Measurements from ENCODE around the gene GARNL3.

The GARNL3 gene

GRCh38 chr9:127398275-127398647 lies 133.7 kb downstream of the GARNL3 start:
- Histone ChIP-seq H3K9me3 (ENCODE audit: control insufficient read depth, insufficient read depth, low read depth, low read length) (no peaks in the 10 kb centered on the region), H3K4me1 (ENCODE audit: control insufficient read depth, insufficient read depth, low read length) (0 out of 2 replicates have a peak, but pooled peaks cover 5% of the 10 kb centered on the region), H3K4me3 (ENCODE audit: low read depth, low read length) (peak overlapping the region; percentile 57), H3K36me3 (ENCODE audit: control insufficient read depth in 2 of 2, insufficient read depth in 1 of 2, low read length in 2 of 2) (peaks cover 0 to 31% of the 10 kb centered on the region in 2 experiments; a peak in 1 of 3 replicates), H3K27ac (ENCODE audit: extremely low read depth, low read depth, low read length) (no peak overlapping the region)
- TF ChIP-seq GLIS2 (tag by site-specific recombination; IDR thresholded peaks at IDR 0.05) (peak; percentile 3; the same call in 1 of the 2 replicates), ZNF654 (tag by site-specific recombination; IDR thresholded peaks at IDR 0.05; ENCODE audit: low read depth) (no peak)
- POLR2A ChIA-PET: interaction anchor here (0.7 to 2.2 kb wide), 5 partner anchors 10 to 174 kb away, joined by 3 to 50 read pairs (median 7); partner anchors contain the start of gene ZNF79
- CTCF ChIA-PET: interaction anchor here (0.5 to 1.8 kb wide), 13 partner anchors 10 to 692 kb away, joined by 3 to 7 read pairs (median 3); partner anchors contain the start of gene ZNF79

- H3K9me3 ChIP-seq (ENCODE audit: control insufficient read depth, insufficient read depth, low read depth, low read length): no peaks in the 10 kb centered on the region
- H3K27ac ChIP-seq (ENCODE audit: extremely low read depth, low read depth, low read length): no peak overlapping the region
- peaks cover 0 to 37% of the 10 kb centered on the region in 2 experiments; a peak in 1 of 3 replicates for H3K36me3 ChIP-seq (ENCODE audit: control insufficient read depth in 2 of 2, insufficient read depth in 1 of 2, low read length in 2 of 2)
- ChIA-PET POLR2A (interaction anchor here (0.5 to 1.6 kb wide), 8 partner anchors 11 to 1239 kb away, joined by 3 to 8 read pairs (median 5); partner anchors contain the start of gene ZNF79), CTCF (interaction anchor here (0.5 to 1.8 kb wide), 20 partner anchors 9 to 693 kb away, joined by 3 to 7 read pairs (median 3); partner anchors contain the start of gene ZNF79)
- no peak for TF ChIP-seq ZSCAN23 (tag by site-specific recombination; IDR thresholded peaks at IDR 0.05)
- TF ChIP-seq SALL2 (tag by site-specific recombination; IDR thresholded peaks at IDR 0.05; ENCODE audit: borderline replicate concordance): no peak
- no peak for TF ChIP-seq ATF2 (tag by site-specific recombination; IDR thresholded peaks at IDR 0.05; ENCODE audit: low read depth)
- no peak for TF ChIP-seq ZNF248 (tag by site-specific recombination; IDR thresholded peaks at IDR 0.05)
- TF ChIP-seq ZNF211 (tag by site-specific recombination; IDR thresholded peaks at IDR 0.05; ENCODE audit: low read depth): no peak
- no peak for TF ChIP-seq GLIS2 (tag by site-specific recombination; IDR thresholded peaks at IDR 0.05)
- TF ChIP-seq ZNF174 (tag by site-specific recombination; IDR thresholded peaks at IDR 0.05): no peak
- no peak for TF ChIP-seq ZNF747 (tag by site-specific recombination; IDR thresholded peaks at IDR 0.05)
- TF ChIP-seq ZNF10 (tag by site-specific recombination; IDR thresholded peaks at IDR 0.05): no peak
- no peak for TF ChIP-seq ZNF514 (tag by site-specific recombination; IDR thresholded peaks at IDR 0.05)
- no peak for TF ChIP-seq HOXC10 (CRISPR knock-in tag; IDR thresholded peaks at IDR 0.05)
- no peak for TF ChIP-seq PBX3 (CRISPR knock-in tag; IDR thresholded peaks at IDR 0.05)
- no peak for TF ChIP-seq ZNF473 (tag by site-specific recombination; IDR thresholded peaks at IDR 0.05)
- no peak for TF ChIP-seq ZNF777 (tag by site-specific recombination; IDR thresholded peaks at IDR 0.05; ENCODE audit: borderline replicate concordance)
- no peak for TF ChIP-seq ZNF629 (tag by site-specific recombination; IDR thresholded peaks at IDR 0.05)
- no peak for TF ChIP-seq ZNF266 (tag by site-specific recombination; IDR thresholded peaks at IDR 0.05; ENCODE audit: low read depth)
- no peak for TF ChIP-seq ZNF132 (tag by site-specific recombination; IDR thresholded peaks at IDR 0.05; ENCODE audit: borderline replicate concordance)
- TF ChIP-seq ZFP3 (tag by site-specific recombination; IDR thresholded peaks at IDR 0.05; ENCODE audit: low read depth): no peak
- no peak for TF ChIP-seq ZNF571 (tag by site-specific recombination; IDR thresholded peaks at IDR 0.05)
- H3K4me3 ChIP-seq (ENCODE audit: low read depth, low read length): no peak overlapping the region
- 0 out of 2 replicates have a peak, but pooled peaks cover 5% of the 10 kb centered on the region for H3K4me1 ChIP-seq (ENCODE audit: control insufficient read depth, insufficient read depth, low read length)
Observed at GRCh38 chr9:127398715-127399400, 134.3 kb downstream of the GARNL3 start.
